ACHN (cell line): ENCODE results near the gene CACNA1H.
"Not testable (repeated sequence)": the region's sequence is repeated elsewhere in the genome, so short reads cannot be mapped to it uniquely, and the experiment has no call there.

Experiments
- DNase-seq: peaks from one replicate; pipeline ENCODE4 v3.0.0-alpha.2; 2015
- in situ Hi-C: cut with HindIII; loops from 2 replicates; pipeline ENCODE4 v1.10.0; 2017; ENCODE audit warnings: low sequenced_read_pairs, low pct_ligation_motif_present, low pct_unique_long_range_greater_than_20kb

Gene CACNA1H

GRCh38 chr16:1195393-1195666 lies 42.4 kb downstream of the CACNA1H start:
- no peak for DNase-seq
- in situ Hi-C loops = no loop called here

- in situ Hi-C loops = no loop called here
- DNase-seq = no peak
Measured at GRCh38 chr16:1196494-1196893, 43.6 kb downstream of the CACNA1H start.

DNA sequence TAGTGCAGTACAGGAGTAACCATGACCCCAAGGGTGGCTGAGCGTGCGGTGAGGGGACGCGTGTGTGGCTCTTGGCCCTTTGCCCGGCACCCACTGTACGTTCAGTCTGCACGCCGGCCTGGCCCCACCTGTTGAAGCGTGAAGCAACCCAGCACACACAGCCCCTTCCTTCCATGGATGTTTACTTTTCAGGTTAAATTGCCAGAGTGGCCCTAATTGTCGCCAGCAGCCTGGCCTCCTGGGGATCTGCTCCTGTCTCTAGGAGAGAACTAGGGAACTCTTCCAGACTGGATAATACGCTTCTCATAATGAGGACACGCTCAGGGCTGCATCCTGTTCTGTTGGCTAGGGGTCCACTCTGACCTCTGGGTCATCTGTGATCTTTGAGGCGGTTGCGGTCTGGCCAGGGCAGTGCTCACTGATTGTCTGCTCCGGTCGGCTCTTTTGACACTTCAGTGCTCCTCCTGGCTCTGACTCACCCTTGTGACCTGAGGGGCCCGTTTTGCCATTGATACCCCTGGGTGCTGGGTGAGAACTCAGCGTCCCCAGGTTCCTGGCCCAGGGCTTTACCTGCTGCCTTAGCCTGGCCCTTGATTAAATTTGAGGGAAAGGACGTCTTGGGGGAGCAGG lies 44.4 kb downstream of the CACNA1H start:
- in situ Hi-C loops = no loop called here
- no peak for DNase-seq

- in situ Hi-C loops = no loop called here
- DNase-seq = no peak
Measured at GRCh38 chr16:1198194-1198593, 45.3 kb downstream of the CACNA1H start.

DNA sequence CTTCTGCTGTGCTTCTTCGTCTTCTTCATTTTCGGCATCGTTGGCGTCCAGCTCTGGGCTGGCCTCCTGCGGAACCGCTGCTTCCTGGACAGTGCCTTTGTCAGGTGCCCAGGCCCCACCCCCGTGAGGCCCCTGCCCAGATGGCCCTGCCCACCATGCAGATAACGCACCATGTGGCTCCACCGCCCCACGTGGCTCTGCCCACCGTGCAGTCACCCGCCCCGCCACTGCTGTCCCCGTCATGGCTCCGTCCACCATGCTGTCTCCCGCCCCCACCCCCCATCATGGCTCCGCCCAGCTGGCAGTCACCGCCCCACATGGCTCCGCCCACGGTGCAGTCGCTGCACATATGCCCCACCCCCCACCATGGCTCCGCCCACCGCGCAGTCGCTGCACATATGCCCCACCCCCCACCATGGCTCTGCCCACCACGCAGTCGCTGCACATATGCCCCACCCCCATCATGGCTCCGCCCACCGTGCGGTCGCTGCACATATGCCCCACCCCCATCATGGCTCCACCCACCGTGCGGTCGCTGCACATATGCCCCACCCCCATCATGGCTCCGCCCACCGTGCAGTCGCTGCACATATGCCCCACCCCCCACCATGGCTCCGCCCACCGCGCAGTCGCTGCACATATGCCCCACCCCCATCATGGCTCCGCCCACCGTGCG lies 45.9 kb downstream of the CACNA1H start:
- in situ Hi-C loops, DNase-seq: not testable (repeated sequence)

DNA sequence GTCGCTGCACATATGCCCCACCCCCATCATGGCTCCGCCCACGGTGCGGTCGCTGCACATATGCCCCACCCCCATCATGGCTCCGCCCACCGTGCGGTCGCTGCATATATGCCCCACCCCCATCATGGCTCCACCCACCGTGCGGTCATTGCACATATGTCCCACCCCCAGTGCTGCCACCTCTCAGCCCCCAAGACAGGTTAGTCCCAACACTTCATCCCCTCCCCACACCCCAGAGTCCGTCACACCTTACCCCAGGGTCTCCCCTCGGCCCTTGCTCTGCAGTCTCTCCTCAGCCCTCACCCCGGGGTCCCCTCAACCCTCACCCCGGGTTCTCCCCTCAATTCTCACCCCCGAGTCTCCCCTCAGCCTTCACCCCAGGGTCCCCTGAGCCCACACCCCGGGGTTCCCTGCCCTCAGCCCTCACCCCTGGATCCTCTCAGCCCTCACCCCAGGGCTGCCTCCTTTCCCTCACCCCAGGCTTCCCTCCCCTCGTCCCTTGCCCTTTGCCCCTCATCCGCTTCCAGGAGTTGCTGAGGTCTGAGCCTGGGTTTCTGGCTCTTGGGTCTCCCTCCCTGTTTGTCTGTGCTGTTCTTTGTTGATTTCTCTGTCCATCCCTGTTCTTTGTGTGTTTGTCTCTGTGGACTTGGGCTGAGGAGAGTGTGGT lies 46.6 kb downstream of the CACNA1H start:
- in situ Hi-C loops = no loop called here

DNA sequence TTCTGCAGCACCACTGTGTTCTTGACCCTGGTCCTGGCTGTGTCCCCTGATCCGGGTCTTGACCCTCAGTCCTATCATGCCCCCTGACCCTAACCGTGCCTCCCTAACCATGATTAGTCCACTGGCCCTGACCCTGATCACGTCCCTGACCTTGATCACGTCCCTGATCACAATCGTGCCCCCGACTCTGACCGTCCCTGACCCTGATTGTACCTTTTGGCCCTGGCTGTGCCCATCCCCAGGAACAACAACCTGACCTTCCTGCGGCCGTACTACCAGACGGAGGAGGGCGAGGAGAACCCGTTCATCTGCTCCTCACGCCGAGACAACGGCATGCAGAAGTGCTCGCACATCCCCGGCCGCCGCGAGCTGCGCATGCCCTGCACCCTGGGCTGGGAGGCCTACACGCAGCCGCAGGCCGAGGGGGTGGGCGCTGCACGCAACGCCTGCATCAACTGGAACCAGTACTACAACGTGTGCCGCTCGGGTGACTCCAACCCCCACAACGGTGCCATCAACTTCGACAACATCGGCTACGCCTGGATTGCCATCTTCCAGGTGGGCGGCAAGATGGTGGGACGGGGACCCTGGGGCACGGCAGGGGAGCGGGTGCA lies 47.2 kb downstream of the CACNA1H start:
- in situ Hi-C loops = no loop called here
- DNase-seq = no peak

More for the DNA sequence above, 46.6 kb downstream of the CACNA1H start:
- DNase-seq = no peak

DNA sequence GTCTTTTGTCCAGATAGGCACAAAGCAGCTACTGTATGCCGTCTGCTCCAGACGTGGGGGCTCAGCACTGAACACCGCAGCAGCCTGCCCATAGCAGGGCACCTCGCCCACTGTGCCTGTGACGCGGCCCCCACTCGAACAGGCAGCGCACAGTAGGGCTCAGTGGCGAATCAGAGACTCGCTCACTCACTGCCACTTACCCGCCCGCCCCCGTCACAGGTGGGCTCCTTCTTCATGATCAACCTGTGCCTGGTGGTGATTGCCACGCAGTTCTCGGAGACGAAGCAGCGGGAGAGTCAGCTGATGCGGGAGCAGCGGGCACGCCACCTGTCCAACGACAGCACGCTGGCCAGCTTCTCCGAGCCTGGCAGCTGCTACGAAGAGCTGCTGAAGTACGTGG lies 48.5 kb downstream of the CACNA1H start:
- DNase-seq = no peak
- in situ Hi-C loops = no loop called here

DNA sequence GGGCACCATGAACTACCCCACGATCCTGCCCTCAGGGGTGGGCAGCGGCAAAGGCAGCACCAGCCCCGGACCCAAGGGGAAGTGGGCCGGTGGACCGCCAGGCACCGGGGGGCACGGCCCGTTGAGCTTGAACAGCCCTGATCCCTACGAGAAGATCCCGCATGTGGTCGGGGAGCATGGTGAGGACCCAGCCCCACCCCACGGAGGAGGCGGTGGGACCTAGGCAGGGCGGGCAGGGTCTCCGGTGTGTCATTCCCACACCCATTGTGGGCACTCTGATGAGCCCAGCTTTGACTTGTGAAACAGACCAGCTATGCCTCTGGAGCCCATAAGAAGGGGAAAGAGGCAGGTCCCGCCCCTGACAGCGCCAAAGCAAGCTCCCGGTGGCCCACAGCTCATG lies 49.4 kb downstream of the CACNA1H start:
- DNase-seq = no peak
- in situ Hi-C loops = no loop called here

GRCh38 chr16:1204933-1205332 lies 52.0 kb downstream of the CACNA1H start:
- in situ Hi-C loops = no loop called here

DNA sequence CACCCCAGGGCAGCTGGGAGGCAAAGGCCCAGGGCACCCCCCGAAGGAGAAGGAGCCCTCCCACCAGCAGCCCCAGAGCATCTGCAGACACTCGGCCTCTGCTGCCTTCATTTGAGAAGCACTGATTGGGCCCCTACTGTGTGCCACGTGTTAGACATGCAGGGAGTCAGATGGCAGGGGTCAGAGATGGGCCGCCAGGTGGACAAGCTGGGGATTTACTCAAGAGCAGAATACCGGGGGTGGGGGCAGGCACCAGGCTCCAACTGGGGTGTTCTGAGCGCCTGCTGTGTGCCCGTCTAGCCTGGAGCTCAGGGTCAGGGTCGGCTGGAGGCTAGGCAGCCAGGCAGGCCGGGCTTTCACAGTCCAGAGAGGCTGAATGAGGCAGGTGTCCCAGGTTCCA lies 53.4 kb downstream of the CACNA1H start:
- in situ Hi-C loops = no loop called here
- DNase-seq = no peak

More at GRCh38 chr16:1204933-1205332, 52.0 kb downstream of the CACNA1H start:
- DNase-seq = no peak

DNA sequence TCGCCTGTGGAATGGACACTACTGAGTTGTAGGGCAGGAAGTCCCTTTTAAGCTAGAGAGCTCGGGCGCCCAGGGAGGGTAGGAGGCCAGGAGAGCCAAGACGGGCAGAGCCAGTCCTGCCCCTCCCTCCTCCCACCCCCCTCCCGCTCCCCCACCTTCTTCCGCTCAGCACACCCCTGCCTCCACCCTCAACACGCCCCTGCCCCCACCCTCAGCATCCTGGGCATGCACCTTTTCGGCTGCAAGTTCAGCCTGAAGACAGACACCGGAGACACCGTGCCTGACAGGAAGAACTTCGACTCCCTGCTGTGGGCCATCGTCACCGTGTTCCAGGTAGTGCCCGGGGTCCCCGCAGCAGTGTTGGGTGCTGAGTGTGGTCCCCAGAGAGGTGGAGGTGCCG lies 53.9 kb downstream of the CACNA1H start:
- in situ Hi-C loops = no loop called here
- DNase-seq = no peak

- in situ Hi-C loops = no loop called here
- DNase-seq = no peak
Measured at GRCh38 chr16:1208239-1208830, 55.4 kb downstream of the CACNA1H start.

DNA sequence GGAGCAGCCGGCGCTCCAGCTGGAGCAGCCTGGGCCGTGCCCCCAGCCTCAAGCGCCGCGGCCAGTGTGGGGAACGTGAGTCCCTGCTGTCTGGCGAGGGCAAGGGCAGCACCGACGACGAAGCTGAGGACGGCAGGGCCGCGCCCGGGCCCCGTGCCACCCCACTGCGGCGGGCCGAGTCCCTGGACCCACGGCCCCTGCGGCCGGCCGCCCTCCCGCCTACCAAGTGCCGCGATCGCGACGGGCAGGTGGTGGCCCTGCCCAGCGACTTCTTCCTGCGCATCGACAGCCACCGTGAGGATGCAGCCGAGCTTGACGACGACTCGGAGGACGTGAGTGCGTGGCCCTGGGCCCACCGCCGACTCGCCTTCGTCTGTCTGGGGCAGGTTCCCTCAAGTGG lies 56.2 kb downstream of the CACNA1H start:
- DNase-seq = no peak
- in situ Hi-C loops = no loop called here

DNA sequence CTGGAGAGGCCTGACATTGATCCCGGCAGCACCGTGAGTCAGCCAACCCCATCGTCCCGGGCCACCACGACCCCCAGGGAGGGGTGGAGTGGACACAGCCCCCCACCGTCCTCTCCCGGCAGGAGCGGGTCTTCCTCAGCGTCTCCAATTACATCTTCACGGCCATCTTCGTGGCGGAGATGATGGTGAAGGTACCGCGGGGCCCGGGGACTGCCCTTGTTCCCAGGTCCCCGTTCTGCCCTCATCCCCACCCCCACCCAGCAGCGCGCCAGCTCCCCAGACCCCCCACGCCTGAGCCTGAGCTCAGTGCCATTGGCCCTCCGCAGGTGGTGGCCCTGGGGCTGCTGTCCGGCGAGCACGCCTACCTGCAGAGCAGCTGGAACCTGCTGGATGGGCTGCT lies 57.6 kb downstream of the CACNA1H start:
- in situ Hi-C loops = no loop called here
- DNase-seq = no peak

DNA sequence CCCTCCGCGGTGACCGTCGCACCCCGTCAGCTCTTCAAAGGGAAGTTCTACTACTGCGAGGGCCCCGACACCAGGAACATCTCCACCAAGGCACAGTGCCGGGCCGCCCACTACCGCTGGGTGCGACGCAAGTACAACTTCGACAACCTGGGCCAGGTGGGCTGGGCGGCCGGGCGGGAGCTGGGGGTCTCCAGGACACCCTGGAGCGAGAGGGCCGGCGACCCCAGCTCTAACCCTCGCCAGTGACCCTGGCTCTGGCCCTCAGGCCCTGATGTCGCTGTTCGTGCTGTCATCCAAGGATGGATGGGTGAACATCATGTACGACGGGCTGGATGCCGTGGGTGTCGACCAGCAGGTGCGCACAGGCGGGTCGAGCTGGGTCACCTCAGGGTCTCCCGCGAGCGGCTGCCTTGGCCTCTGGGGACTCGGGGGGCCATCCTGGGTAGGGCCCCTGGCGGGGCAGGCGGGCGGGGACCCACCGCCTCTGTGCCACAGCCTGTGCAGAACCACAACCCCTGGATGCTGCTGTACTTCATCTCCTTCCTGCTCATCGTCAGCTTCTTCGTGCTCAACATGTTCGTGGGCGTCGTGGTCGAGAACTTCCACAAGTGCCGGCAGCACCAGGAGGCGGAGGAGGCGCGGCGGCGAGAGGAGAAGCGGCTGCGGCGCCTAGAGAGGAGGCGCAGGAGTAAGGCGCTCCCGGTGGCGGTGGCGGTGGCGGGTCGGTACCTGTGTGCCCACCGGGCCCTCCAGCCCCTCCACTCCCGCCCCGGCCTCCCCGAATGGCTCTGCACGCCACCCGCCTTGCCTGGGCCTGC lies 58.8 kb downstream of the CACNA1H start:
- in situ Hi-C loops = no loop called here
- DNase-seq = no peak

- in situ Hi-C loops = no loop called here
- DNase-seq = no peak
Measured at GRCh38 chr16:1212616-1213194, 59.8 kb downstream of the CACNA1H start.

- in situ Hi-C loops = no loop called here
- DNase-seq = no peak
Measured at GRCh38 chr16:1213231-1213630, 60.3 kb downstream of the CACNA1H start.
